Measurements from ENCODE around the gene PCSK6.

Gene PCSK6

DNA sequence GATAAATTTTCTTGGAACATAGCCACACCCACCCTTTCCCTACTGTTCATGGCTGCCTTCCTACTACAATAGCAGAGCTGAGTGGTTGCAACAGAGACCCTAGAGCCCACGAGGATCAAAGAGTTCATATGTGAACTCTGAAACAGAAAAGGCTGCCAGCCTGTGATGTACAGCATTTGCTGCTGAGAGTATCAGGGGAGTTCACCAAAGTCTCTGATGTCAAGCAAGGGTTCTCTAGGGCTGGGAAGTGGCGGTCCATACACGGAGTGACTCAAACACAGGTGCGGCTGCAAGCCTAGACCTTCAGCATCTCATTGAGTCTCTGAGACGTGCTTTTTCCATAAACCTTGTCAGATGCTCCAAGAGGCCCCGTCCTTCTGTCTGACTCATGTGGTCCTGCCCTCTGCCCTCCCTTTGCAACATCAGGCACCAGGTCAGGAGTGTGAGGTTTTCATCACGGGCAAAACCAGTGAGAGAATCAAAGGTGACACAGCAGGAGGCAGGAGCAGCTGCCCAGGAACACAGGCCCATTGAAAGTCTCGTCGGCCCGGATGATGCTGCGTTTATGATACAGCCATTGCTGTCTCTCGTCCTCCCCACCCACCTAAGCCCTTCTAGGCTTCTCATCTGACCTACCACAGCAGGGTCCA is 42.9 kb downstream of the PCSK6 start:
- no peak for DNase-seq (ENCODE audit: low read depth)

DNA sequence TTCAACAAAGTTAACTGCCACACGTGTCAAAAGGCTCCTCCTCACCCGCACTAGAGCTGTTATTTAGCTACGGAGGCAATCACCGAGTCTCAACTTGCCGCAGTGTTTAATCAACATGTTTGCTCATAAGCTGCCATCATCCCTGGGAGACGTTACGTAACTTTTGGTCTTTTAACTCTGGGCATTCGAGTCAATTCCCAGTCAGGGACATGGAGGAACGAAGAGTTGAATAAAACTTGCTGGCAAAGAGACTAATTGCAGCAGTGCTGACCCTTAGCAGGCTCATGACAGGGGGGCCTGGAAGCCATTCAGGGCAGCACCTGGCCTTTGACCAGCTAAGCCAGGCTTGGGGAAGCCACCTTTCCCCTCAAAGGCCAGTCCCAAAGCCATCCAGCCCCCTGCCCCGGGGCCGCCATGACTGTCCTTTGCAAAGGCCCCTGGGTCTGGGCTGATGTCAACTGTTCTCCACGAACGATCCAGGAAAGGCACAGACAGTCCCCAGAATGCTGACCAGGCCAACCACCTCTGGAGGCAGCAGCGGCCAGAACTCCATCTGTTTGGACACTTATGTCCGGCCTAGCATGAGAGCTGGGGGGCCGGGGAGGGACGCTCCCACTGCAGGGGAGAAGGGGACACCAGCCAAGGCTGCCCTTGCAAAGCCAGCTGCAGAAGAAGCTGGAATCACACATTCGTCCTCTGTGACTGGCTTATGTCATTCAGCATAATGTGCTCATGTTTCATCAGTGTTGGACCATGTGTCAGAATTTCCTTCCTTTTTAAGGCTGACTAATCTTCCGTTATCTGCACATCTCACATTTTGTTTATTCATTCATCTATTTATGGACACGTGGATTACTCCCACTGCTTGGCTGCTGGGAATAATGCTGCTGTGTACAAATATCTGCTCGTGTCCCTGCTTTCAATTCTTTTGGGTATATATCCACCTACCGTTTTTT is 43.7 kb downstream of the PCSK6 start:
- DNase-seq (ENCODE audit: low read depth), result peak; percentile 90

DNA sequence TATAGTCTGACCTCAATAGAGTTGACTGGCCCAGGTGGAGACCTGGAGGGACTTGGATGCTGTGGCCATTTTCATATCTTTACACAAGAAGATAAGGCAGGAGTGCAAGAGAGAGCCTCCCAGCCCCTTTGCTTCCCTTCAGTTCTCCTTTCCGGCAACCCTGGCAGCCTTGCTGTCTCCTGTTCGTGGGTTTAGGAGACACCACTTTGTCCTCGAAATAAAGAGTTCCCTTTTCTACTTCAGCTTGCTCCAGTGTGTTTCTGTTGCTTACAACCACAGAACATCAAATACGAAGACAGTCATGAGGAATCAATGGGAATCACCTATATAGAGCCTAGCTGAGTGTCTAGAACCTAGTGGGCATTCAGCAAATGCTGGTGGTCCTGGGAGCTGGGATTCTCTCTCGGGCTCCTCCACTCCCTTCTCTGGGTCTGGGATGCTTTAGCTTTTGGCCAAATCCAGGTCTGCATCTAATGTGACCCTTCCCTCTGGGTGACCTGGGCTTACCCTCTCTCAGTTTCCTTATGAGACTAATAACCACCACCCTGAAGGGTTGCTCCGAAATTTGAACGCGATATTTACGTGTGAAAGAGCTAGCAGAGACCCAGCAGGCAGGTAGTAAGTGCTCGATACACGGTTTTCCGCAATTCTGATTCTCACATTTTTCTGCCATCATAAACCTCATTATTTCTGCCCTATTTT is 44.5 kb downstream of the PCSK6 start:
- no peak for DNase-seq (ENCODE audit: low read depth)

DNA sequence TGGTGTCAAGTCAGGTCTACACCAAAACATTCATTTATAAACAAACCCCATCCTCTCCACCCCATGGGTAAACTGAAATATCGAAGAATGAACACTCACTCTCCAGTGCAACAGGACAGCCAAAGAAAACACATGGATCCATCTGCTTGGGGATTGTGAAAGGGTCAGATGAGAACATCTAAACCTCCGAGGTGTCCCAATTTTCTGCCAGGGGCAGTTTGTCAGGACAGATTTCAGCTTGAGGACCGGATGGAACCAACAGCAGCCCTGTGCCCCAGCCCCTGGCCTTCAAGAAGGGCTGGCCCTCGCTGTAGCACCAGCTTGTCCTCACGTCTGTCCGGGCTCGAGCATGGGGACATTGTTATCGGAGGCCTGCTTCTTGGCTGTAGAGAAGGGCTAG is 45.5 kb downstream of the PCSK6 start:
- DNase-seq (ENCODE audit: low read depth), result no peak

DNA sequence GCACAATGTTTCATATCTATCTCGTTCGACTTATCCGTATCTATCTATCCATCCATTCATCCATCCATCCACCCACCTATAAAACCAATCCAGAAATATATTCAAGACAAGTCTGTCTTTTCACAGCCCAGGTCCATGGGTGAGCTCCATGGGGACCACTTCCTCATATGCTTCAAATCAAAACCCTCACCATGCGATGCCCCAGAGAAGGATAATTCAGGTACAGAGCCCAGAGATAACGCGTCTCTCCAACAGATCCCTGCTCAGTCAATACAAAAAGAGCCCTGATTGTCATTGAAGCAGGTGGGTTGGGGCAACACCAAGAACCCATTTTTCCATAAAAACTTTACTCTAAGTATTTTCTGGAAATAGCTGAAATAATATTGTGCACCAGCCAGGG is 47.2 kb downstream of the PCSK6 start:
- no peak for DNase-seq (ENCODE audit: low read depth)

DNA sequence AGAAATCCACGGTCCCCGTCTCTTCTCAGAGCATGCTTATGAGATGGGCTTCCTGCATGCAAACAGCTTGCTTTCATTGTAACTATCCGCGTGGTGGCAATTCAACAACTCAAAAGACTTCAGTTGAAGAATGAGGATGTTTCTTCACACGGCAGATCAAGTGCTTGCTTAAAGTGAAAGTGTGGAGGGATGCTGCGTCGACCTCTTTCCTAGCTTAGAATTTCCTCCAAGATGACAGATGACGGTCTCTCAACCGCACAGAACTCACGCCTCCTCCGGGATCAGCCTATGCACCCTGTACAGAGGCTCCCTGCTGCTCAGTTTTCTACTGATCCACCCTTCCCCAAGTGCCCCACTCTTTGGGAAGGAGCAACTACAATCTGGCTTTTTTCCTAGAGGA is 47.8 kb downstream of the PCSK6 start:
- DNase-seq (ENCODE audit: low read depth), result no peak

DNA sequence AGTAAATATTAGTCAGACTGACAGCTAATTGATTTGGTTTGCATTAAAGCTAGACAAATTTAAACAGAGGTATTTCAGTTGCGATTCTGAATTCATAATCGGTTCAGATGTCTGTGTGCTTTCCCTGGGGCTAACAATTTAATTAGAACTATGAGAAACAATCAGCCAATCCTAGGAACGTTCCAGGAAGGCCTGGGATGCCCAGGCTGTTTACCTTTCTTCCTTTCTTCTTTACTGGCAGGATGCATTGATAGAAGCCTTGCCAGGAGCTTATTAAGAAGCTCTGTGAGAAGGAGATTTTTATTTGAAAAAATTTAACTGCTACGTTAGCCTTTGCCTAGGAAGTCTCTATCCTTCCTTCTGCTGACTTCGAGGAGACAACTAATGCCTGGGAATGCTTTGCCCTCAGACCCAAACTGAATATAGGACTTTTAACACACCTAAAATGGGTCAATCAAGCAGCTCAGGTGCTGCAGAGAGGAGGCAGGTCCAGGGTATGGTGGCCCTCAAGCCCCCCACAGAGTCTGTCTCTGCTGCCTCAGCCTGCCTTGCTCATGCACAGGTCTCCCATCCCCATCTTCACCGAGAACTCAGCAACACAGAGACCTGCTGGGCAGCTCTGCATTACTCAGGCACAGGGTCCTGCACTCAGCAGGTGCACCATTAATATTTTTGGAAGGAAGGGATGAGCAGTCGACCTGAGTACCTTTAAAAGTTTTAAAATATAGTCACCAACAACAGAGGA is 48.5 kb downstream of the PCSK6 start:
- DNase-seq (ENCODE audit: low read depth), result no peak

DNA sequence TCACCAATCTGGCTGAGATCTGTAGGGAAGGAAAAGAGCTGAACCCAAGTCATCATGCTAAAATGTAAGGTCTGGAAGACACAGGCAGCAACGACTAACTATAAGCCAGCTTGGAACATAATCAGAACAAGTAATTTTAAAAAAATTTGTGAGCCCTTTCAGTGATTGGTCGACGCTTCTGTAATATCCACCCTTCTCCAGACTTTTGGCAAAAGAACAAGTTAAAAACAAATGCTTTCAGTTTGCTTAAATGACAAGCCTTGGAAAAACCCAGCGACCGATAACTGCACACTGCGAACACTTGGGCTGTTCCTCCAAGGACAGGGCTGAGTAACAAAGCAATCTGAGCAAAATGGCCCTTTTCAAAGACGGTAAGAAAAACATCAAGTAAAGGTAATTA is 49.6 kb downstream of the PCSK6 start:
- DNase-seq (ENCODE audit: low read depth), result peak; percentile 73

DNA sequence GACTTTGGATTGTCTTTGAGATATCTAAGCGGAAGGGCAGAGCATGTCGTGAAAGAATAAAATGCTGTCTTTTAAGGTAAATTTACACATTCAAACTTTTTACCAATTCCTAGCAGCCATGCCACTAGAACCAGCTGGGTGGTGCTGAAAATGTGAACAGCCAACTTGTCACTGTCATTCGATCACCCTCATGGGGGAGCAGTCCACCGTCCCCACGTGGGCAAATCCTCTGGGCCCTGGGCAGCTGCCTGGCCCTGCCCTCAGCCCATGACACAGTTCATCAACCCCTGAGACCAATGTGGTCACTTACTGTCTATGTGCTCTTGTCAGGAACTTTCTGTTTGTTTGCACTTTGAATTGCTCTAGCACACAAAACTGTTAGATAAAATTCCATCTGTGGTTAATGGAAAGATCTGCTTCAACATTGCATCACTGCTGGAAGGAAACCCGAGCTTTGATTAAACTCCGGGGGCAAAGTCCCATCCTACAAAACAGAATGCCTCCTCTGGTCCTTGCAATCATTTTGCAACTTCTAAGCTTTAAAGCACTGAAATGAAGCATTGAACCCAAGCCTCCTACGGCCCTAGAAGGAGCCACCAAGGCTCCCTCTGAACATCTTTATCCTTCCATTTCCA is 50.1 kb downstream of the PCSK6 start:
- DNase-seq (ENCODE audit: low read depth), result peak; percentile 73

DNA sequence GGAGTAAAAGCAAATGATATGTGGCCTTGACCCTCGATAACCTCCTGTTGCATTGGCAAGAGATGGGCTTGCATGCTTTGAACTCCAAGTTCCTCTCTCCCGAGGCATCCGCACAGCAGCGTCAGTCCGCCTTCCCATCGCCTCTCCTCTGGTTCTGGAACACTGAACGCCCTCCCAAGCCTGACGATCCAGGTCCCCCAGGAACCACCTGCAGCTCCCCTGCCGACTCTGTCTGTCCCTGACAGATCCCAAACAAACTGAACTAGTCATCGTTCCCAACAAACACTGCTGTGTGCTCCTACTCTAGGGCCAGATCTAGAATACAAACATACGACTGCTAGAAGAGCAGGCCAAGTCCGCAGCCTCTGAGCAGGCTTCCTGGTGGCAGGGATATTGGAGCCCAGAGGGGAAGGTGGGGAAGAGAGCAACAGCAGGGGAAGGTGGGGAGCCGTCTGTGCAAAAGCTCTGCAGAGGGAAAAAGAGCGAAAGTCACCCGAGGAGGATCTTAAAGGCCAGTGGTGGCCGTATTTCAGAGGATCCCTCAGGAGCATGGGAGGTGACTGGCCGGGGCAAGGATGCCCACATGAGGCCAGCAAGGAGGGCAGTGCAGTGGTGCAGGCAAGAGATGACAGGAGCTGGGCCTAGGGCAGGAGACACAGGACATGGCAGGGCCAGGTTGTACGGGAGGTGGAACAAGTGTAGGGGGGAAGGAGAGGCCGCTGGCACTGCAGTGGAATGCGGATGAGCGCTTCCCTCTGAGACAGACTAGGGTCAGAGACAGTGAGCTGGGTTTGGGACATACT is 50.8 kb downstream of the PCSK6 start:
- DNase-seq (ENCODE audit: low read depth), result no peak

DNA sequence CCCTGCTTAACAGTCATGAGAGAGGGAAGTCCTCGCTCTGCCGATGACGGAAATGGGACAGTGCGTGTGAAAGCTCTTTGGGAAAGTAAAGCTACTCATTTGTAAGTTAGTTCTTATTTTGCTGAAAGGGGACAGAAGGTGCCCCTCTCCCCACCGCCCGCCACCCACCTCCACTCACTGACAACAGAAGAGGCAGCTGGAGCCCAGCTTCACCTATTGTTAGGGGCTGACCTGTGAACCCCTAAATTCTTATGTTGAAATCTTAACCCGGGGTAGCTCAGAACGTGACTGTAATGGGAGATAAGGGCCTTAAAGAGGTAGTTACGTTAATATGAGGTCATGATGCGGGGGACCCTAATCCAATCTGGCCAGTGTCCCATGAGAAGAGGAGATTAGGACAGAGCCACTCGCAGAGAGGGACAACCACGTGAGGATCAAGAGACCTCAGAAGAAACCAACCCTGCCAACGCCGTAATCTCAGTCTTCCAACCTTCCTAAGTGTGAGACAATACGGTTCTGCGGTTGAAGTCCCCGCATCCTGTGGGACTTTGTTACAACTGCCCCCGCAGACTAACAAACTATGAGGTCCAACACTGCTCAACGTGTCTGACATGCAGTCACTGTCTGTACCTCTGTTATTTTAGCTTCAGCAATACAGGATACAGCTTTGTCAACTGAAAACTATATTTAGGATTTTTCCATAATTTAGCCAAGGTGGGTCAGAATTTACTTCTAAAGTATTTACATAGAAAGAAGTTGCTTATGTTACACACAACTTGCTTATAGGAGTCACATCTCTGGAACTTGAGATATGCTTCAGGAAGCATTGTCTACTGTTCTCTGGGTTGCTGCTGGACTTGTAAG is 51.7 kb downstream of the PCSK6 start:
- DNase-seq (ENCODE audit: low read depth), result no peak

DNA sequence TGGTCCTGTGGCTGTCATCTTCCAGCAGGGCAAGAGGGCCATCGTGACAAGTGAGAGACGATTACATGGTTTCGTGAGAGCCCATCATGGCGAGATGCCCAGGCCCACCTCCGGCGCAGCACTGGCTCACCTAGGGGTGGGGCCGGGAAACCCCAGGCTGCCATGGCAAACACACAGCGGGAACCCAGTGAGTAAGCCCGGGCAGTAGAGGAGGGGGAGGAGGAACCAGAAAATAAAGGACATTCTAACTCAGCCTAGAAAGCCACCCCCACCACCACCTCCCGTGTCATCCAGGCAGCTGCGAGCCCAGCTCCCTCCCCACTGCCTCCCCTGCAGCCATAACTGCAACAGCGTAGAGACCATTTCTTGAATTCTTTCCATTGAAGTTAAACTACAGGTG is 52.3 kb downstream of the PCSK6 start:
- DNase-seq (ENCODE audit: low read depth), result no peak

DNA sequence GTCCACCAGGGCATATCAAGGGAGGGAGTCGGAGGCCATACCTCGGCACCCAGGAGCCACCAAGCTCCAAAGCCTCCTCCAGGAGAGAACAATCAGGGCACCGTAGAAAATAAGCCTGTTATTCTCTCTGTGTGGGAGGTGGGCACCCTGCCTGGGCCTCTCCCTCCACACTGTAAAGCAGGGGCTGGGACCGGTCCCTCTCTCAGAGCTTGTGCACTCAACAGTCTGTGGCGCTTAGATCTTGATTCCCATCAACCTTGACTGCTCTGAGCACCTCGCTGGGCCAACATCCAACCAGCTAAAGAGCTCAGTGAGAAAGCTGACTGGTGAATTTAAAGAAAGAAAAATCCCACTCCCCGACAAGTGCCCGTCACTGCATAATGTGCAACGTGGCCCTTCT is 53.0 kb downstream of the PCSK6 start:
- DNase-seq (ENCODE audit: low read depth), result no peak

DNA sequence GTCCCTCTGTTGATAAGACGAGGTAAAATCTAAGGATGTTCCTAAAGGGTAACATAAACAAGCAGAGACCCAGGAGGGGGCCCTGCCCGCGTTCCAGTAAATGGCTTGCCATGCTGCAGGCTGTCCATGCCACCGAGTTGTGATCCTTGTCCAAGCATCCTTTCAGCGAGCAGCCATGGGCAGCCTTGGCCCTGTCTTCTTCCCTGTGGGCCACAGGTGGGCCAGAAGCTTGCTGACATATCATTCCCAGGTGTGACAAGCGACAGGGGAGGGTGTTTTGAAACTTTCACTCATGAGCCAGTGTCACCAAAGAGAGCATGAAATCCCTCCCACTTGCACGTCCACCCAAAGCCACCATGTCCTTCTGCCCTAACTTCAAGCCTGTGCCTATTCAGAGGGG is 53.7 kb downstream of the PCSK6 start:
- no peak for DNase-seq (ENCODE audit: low read depth)

DNA sequence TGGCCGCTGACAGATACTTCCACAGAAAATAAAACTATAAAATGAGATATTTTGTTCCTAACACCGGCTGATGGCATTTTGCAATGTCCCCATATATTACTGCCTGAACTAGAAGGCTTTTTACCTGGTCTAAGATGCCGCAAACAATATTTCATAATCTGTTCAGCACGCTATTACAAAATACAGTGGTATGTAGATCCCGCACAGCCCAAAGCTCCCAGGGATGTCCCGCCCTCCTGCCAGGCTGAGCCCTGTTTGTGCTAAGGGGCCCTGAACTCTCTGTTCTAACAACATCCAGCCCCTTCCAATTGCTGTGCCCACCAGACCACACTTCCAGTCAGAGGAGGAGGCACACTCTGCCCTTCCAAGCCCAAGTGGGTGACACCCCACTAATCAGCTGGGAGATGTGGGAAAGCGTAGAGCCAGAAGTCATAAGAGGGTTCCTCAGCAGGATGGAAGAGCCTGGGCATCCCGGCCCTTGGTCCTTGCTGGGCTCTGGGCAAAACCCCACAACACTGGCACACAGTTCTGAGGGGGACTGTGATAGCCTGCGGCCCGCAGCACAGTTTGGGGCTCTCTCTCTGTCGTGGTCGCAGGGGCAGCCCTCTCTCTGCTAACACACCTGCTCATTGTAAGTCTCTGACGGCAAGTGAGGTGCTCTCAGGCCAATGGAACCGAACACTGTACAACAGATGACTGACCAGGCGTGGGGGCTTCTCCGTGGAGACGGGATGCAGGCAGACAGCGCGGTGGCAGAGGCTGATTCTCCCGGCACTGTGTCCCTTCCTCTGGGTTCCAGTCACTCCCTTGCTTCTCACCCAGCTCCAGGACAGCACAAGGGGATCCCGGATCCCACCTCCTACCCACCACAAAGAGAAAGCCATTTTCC is 55.2 kb downstream of the PCSK6 start:
- DNase-seq (ENCODE audit: low read depth), result no peak

DNA sequence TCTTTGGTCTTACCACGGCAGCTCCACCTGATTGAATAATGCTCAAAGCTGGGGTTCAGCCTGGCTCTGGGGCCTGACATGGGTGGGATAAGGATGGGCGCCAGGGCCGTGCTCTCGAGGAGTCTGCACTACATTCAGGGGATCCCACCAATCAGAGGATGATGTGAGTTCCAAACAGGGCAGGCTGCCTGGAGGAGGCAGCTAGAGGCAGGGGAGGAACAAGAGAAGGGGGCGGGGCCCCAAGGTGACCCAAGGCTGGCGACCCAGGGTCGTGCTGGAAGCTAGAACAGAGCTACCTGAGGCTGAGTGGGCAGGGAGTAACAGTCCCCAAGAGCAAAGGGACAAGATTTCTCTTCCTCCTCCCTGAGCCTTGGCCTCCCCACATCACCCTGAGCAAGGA is 56.1 kb downstream of the PCSK6 start:
- no peak for DNase-seq (ENCODE audit: low read depth)

DNA sequence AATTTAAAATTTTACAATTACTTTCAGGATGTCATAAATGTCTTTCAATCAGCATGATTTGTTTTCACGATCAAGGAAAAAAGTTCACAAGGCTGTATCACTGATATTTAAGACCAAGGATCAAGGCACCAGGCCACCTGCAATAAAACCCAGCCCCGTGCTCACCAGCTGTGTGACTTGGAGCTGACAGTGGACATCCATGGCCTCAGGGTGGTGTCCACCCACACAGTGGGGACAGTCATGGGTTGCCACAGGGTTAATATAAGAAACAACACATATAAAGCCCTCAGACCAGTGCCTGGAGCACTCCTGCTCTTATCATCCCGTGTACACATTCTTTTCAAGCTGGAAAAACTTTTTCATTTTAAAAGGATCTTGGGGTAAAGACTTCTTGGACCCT is 56.5 kb downstream of the PCSK6 start:
- no peak for DNase-seq (ENCODE audit: low read depth)

DNA sequence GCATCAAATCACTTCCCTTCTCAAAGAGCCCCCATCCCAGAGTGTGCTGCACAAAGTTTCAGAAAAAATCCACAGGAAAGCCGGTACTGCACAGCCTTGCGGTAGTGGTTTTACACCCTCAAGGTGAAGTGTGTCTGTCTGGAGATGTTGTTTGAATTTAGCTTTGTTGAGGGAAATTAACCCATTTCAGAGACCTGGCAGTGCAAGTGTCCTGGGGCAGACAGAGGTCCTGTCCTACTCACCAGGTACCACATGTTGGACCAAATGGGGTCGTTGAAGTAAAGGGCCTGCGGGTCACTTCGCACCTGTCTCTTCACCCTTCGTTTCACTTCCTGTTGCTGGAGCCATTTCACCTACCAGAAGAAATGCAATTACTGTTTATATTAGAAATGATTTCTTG is 57.8 kb downstream of the PCSK6 start:
- DNase-seq (ENCODE audit: low read depth), result no peak

DNA sequence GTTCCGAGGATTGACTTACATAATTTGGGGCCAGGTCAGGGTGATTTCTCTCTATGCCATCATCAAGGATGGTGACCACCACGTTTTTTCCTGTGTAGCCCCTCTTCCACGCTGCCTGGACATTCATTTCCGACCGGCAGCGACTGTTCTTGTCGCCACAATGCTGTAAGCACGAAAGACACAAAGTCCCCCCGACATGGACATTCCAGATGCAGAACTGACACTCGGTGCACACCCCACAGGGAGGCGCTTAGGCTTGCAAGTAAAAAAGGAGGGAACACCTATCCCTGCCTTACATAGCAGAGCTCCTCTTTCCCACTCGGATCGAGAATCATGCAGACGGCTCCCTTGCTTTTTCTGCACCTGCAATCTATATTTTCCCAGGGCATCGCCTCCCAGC is 58.2 kb downstream of the PCSK6 start:
- no peak for DNase-seq (ENCODE audit: low read depth)
